ENCODE data around the gene CRABP2.

Gene CRABP2

DNA sequence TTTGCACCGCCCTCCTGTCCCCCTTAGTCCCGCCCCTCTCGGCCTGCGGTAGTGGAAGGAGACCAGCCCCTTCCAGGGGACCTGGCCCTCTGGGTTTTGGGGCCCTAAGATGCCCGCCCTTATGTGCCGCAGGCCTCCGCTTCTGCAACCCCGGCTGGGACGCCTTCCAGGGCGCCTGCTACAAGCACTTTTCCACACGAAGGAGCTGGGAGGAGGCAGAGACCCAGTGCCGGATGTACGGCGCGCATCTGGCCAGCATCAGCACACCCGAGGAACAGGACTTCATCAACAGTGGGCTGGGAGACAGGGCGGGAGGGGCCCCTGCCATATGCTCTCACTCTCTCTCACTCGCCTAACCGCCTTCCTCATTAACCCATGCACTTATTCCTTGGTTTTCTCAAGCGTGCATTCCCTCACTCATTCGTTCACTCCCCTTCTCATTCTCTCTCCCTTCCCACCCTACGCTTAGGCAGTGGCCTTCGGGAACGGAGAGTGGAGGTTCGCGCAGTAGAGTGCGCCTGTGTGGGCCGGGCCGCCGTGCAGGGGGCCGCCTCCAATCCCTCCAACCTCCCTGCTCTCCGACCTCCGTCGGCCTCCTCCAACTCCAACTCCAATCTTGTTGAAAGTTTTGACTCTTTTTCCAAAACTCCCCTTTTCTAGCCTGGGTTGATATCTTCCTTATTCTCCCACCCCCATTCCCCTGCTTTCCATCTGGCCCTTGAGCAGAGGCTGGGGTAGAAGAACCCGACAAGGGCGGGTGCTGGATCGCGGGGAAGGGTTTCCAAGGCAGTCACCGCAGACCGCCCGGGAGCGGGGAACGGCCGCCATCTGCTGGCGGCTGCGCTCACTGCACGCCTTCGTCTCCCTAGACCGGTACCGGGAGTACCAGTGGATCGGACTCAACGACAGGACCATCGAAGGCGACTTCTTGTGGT is 48.3 kb downstream of the CRABP2 start:
- DNase-seq (ENCODE audit: low read depth, low spot score): peak; percentile 84

- no peak for DNase-seq (ENCODE audit: low read depth, low spot score)
These were observed 49.4 kb downstream of the CRABP2 start for GRCh38 chr1:156655904-156656516.

- DNase-seq (ENCODE audit: low read depth, low spot score): no peak
These were observed 50.1 kb downstream of the CRABP2 start for GRCh38 chr1:156655151-156655903.

- DNase-seq (ENCODE audit: low read depth, low spot score): no peak
These were observed 50.7 kb downstream of the CRABP2 start for GRCh38 chr1:156654700-156655099.

- no peak for DNase-seq (ENCODE audit: low read depth, low spot score)
These were observed 52.4 kb downstream of the CRABP2 start for GRCh38 chr1:156652992-156653355.

GRCh38 chr1:156652131-156652991 is 53.0 kb downstream of the CRABP2 start:
- peak; percentile 67 for DNase-seq (ENCODE audit: low read depth, low spot score)

Data from ELF-1 (cell line).